Hematopoietic multipotent progenitor cell treated with erythropoietin and hydrocortisone succinate and interleukin-3 and kit ligand, for 15 days (in vitro differentiated cells): Measurements from ENCODE around the gene CLN3.
"Not testable (repeated sequence)": the region's sequence is repeated elsewhere in the genome, so short reads cannot be mapped to it uniquely, and the experiment has no call there.

Source experiments
- DNase-seq: peaks from one replicate; pipeline ENCODE4 v3.0.0-alpha.2; 2015; ENCODE audit warnings: low spot score

The CLN3 gene

GRCh38 chr16:28494121-28494851 lies 2.4 kb upstream of the CLN3 start, which contains the start of gene APOBR:
TSS of gene APOBR (plus strand) at chr16:28494643. CDS start at chr16:28494682, 39 bp downstream.
- DNase-seq, result no peak

GRCh38 chr16:28492511-28492910 lies 637 bp upstream of the CLN3 start:
- no peak for DNase-seq

GRCh38 chr16:28491230-28491969 lies 474 bp downstream of the CLN3 start:
- peak; percentile 13 for DNase-seq

GRCh38 chr16:28486266-28486665 lies 5.6 kb downstream of the CLN3 start:
- no peak for DNase-seq

- not testable (repeated sequence) for DNase-seq
These were observed 8.5 kb downstream of the CLN3 start for GRCh38 chr16:28483361-28483760.

- no peak for DNase-seq
These were observed 9.8 kb downstream of the CLN3 start for GRCh38 chr16:28482026-28482425.

- no peak for DNase-seq
These were observed 13.2 kb downstream of the CLN3 start for GRCh38 chr16:28478506-28479180.

GRCh38 chr16:28477311-28477920 lies 14.5 kb downstream of the CLN3 start:
- no peak for DNase-seq

- DNase-seq, result no peak
These were observed 16.7 kb downstream of the CLN3 start for GRCh38 chr16:28475221-28475620.

GRCh38 chr16:28473714-28474265 lies 18.1 kb downstream of the CLN3 start:
- DNase-seq, result no peak

- not testable (repeated sequence) for DNase-seq
These were observed 44.8 kb downstream of the CLN3 start for GRCh38 chr16:28447081-28447480.

GRCh38 chr16:28446388-28446787 lies 45.5 kb downstream of the CLN3 start:
- not testable (repeated sequence) for DNase-seq

- not testable (repeated sequence) for DNase-seq
These were observed 47.9 kb downstream of the CLN3 start for GRCh38 chr16:28443943-28444342.

- DNase-seq, result not testable (repeated sequence)
These were observed 53.0 kb downstream of the CLN3 start for GRCh38 chr16:28438899-28439298.

GRCh38 chr16:28435340-28435739 lies 56.5 kb downstream of the CLN3 start:
- DNase-seq, result not testable (repeated sequence)
